H1 (cell line): ENCODE results near the gene NBAS. TPM values are rescaled to one million over a fixed set of nuclear protein-coding genes. Genes with fewer than 3 reads are reported as not detected.

Source experiments
- CTCF ChIA-PET: fragments of 300-600 bp; sonication (Branson Sonifier 250); formaldehyde crosslinking; loops from one replicate; lab custom pipeline; 2021; ENCODE audit not compliant: partially characterized antibody; lab: Charles Lee
- POLR2A ChIA-PET: fragments of 300-600 bp; sonication (Branson Sonifier 250); formaldehyde crosslinking; loops from one replicate; lab custom pipeline; 2021; ENCODE audit warnings: inconsistent platforms; ENCODE audit not compliant: partially characterized antibody; lab: Charles Lee
- DNase-seq, 2 experiments: peaks; one replicate each; pipeline versions ENCODE4 v3.0.0 to v3.0.0-alpha.2; 2010 to 2022; ENCODE audit warnings: low spot score in 2 of 2, low read depth in 1 of 2, mixed read lengths in 1 of 2
- FAIRE-seq: peaks from 2 replicates; lab custom pipeline; 2011; peaks lifted over from hg19 to GRCh38; lab: Jason Lieb, UNC
- H2AFZ ChIP-seq: 2 replicates; pipeline ENCODE4 v1.8.1; 2012; ENCODE audit warnings: low read length, inconsistent platforms
- H2AK5ac ChIP-seq: 2 replicates; pipeline ENCODE4 v1.6.1; 2013; ENCODE audit warnings: low read depth, low read length
- H2BK120ac ChIP-seq: replicated peaks from 2 replicates; pipeline ENCODE3; 2013; ENCODE audit warnings: low read depth, low read length, inconsistent platforms
- H2BK12ac ChIP-seq: 2 replicates; pipeline ENCODE4 v1.6.1; 2013; ENCODE audit warnings: low read depth, low read length
- H2BK15ac ChIP-seq: 2 replicates; pipeline ENCODE4 v1.6.1; 2013; ENCODE audit warnings: low read length
- H2BK20ac ChIP-seq: 2 replicates; pipeline ENCODE4 v1.6.1; 2013; ENCODE audit warnings: low read length
- H2BK5ac ChIP-seq: 2 replicates; pipeline ENCODE4 v1.6.1; 2013; ENCODE audit warnings: low read depth, low read length
- H3K14ac ChIP-seq: 2 replicates; pipeline ENCODE4 v1.6.1; 2013; ENCODE audit warnings: inconsistent platforms; ENCODE audit not compliant: insufficient read length
- H3K18ac ChIP-seq: 2 replicates; pipeline ENCODE4 v1.6.1; 2013; ENCODE audit warnings: low read length; ENCODE audit errors: extremely low read depth
- H3K23ac ChIP-seq: 2 replicates; pipeline ENCODE4 v1.6.1; 2013; ENCODE audit warnings: inconsistent platforms; ENCODE audit not compliant: insufficient read length
- H3K23me2 ChIP-seq: 2 replicates; pipeline ENCODE4 v1.6.1; 2013; ENCODE audit warnings: low read depth, low read length
- H3K27ac ChIP-seq: 2 replicates; pipeline ENCODE4 v1.6.1; 2011; ENCODE audit warnings: low read depth, low read length, inconsistent platforms
- H3K27me3 ChIP-seq, 4 experiments: replicated peaks in 1 of 4; 1 replicate in 1 of 4; 2 replicates in 3 of 4; pipeline versions ENCODE4 v1.6.1 to v1.8.1; 2011 to 2013; ENCODE audit warnings: low read length in 3 of 4, mild to moderate bottlenecking in 3 of 4, inconsistent platforms in 2 of 4, mixed read lengths in 2 of 4, moderate library complexity in 1 of 4; ENCODE audit not compliant: control insufficient read depth in 3 of 4, insufficient read depth in 3 of 4; ENCODE audit errors: extremely low read depth in 1 of 4
- H3K36me3 ChIP-seq, 4 experiments: 2 replicates each; pipeline versions ENCODE4 v1.6.1 to v1.8.1; 2011 to 2013; ENCODE audit warnings: mild to moderate bottlenecking in 4 of 4, low read length in 3 of 4, moderate library complexity in 2 of 4, control low read depth in 1 of 4, inconsistent platforms in 1 of 4; ENCODE audit not compliant: insufficient read depth in 4 of 4, control insufficient read depth in 2 of 4
- H3K4ac ChIP-seq: replicated peaks from 2 replicates; pipeline ENCODE3; 2013; ENCODE audit warnings: low read length, low read depth, mixed read lengths, inconsistent platforms; ENCODE audit not compliant: insufficient read length
- H3K4me1 ChIP-seq, 4 experiments: replicated peaks in 1 of 4; 1 replicate in 1 of 4; 2 replicates in 3 of 4; pipeline versions ENCODE4 v1.6.1 to v1.8.1; 2011 to 2013; ENCODE audit warnings: low read length in 3 of 4, inconsistent platforms in 2 of 4, mixed read lengths in 1 of 4; ENCODE audit not compliant: insufficient read depth in 4 of 4, control insufficient read depth in 3 of 4
- H3K4me2 ChIP-seq, 2 experiments: 2 replicates each; pipeline versions ENCODE4 v1.6.1 to v1.8.1; 2011 to 2013; ENCODE audit warnings: low read depth in 2 of 2, low read length in 2 of 2, control low read depth in 1 of 2, inconsistent platforms in 1 of 2, mild to moderate bottlenecking in 1 of 2; ENCODE audit not compliant: insufficient read depth in 1 of 2
- H3K4me3 ChIP-seq, 4 experiments: fragments of 200-600, 300-600 bp in 1 of 4; sonication (generic), shearing (Covaris generic), sonication (Bioruptor Twin) in 1 of 4; 2 replicates each; pipeline versions ENCODE4 v1.5.1 to v1.8.1; 2011 to 2016; ENCODE audit warnings: low read length in 4 of 4, low read depth in 3 of 4, control low read depth in 2 of 4, inconsistent platforms in 2 of 4, mild to moderate bottlenecking in 2 of 4, mixed read lengths in 1 of 4, moderate library complexity in 1 of 4; ENCODE audit not compliant: insufficient read depth in 2 of 4; ENCODE audit errors: extremely low read depth in 1 of 4
- H3K56ac ChIP-seq: replicated peaks from 2 replicates; pipeline ENCODE3; 2013; ENCODE audit warnings: low read depth, mild to moderate bottlenecking, mixed read lengths, low read length, inconsistent platforms; ENCODE audit not compliant: insufficient read length
- H3K79me1 ChIP-seq: 2 replicates; pipeline ENCODE4 v1.6.1; 2013; ENCODE audit warnings: low read depth, low read length, control low read depth
- H3K79me2 ChIP-seq, 2 experiments: 2 replicates each; pipeline versions ENCODE4 v1.6.1 to v1.8.1; 2012 to 2013; ENCODE audit warnings: low read length in 2 of 2, mild to moderate bottlenecking in 2 of 2, inconsistent platforms in 1 of 2; ENCODE audit not compliant: insufficient read depth in 2 of 2, control insufficient read depth in 1 of 2
- H3K9ac ChIP-seq, 4 experiments: replicated peaks in 1 of 4; 1 replicate in 1 of 4; 2 replicates in 3 of 4; pipeline versions ENCODE4 v1.6.1 to v1.8.1; 2011 to 2013; ENCODE audit warnings: low read depth in 3 of 4, low read length in 3 of 4, control low read depth in 2 of 4, mild to moderate bottlenecking in 2 of 4, moderate library complexity in 2 of 4, inconsistent platforms in 1 of 4; ENCODE audit errors: extremely low read depth in 1 of 4
- H3K9me3 ChIP-seq, 2 experiments: 2 replicates each; pipeline versions ENCODE4 v1.6.1 to v1.8.1; 2012 to 2013; ENCODE audit warnings: mild to moderate bottlenecking in 2 of 2, moderate library complexity in 2 of 2, control low read depth in 1 of 2, inconsistent platforms in 1 of 2, low read depth in 1 of 2, low read length in 1 of 2, mixed read lengths in 1 of 2; ENCODE audit not compliant: insufficient read depth in 2 of 2
- H4K20me1 ChIP-seq, 2 experiments: replicated peaks in 1 of 2; 2 replicates each; pipeline versions ENCODE3 to v1.8.1; 2011 to 2013; ENCODE audit warnings: inconsistent platforms in 2 of 2, low read length in 2 of 2, mild to moderate bottlenecking in 1 of 2; ENCODE audit not compliant: insufficient read depth in 2 of 2, control insufficient read depth in 1 of 2
- H4K5ac ChIP-seq: 2 replicates; pipeline ENCODE4 v1.6.1; 2013; ENCODE audit warnings: low read length, low read depth, mixed read lengths, inconsistent platforms; ENCODE audit not compliant: insufficient read length
- H4K8ac ChIP-seq: 2 replicates; pipeline ENCODE4 v1.8.0; 2013; ENCODE audit warnings: mild to moderate bottlenecking, moderate library complexity, low read length, inconsistent platforms; ENCODE audit not compliant: insufficient read depth; ENCODE audit errors: extremely low read depth
- H4K91ac ChIP-seq: replicated peaks from 2 replicates; pipeline ENCODE3; 2013; ENCODE audit warnings: low read length, mixed read lengths, inconsistent platforms; ENCODE audit not compliant: insufficient read length
- BACH1 ChIP-seq: IDR thresholded peaks from 2 replicates; pipeline ENCODE4 v1.6.1; 2012; ENCODE audit warnings: low read length, improper control_type of control experiment
- EP300 ChIP-seq, 2 experiments: IDR thresholded peaks; 1 replicate in 1 of 2; 2 replicates in 1 of 2; pipeline ENCODE4 v1.6.1; 2011 to 2012; ENCODE audit warnings: low read depth in 2 of 2, low read length in 2 of 2, mild to moderate bottlenecking in 2 of 2, borderline replicate concordance in 1 of 2, inconsistent platforms in 1 of 2, moderate library complexity in 1 of 2
- KDM1A ChIP-seq: fragments of 200-600, 300-600 bp; sonication (generic); IDR thresholded peaks from 2 replicates; pipeline ENCODE4 v1.7.1; 2016; ENCODE audit warnings: mild to moderate bottlenecking, low read length, borderline replicate concordance
- KDM4A ChIP-seq: IDR thresholded peaks from one replicate; pipeline ENCODE4 v1.7.1; 2012; ENCODE audit warnings: low read depth, mild to moderate bottlenecking, moderate library complexity, low read length, inconsistent platforms; ENCODE audit not compliant: severe bottlenecking
- SRF ChIP-seq: IDR thresholded peaks from 2 replicates; pipeline ENCODE4 v1.6.1; 2011; ENCODE audit warnings: mild to moderate bottlenecking, low read depth, low read length, moderate library complexity
- TAF1 ChIP-seq: IDR thresholded peaks from 2 replicates; pipeline ENCODE4 v1.6.1; 2011; ENCODE audit warnings: mild to moderate bottlenecking, low read depth, low read length
- TAF7 ChIP-seq: optimal IDR thresholded peaks from 2 replicates; pipeline ENCODE3; 2011; ENCODE audit warnings: low read depth, mild to moderate bottlenecking, inconsistent platforms, low read length, moderate library complexity, borderline replicate concordance
- TEAD4 ChIP-seq: IDR thresholded peaks from 2 replicates; pipeline ENCODE4 v1.6.1; 2012; ENCODE audit warnings: low read depth, low read length, inconsistent platforms, mixed read lengths
- WGBS, 2 experiments: shearing (Covaris generic) in 1 of 2; methylation state at CpG; one replicate each; pipeline versions ENCODE4 v1.1.6 to v1.1.7; 2013 to 2015; ENCODE audit warnings: low lambda C conversion rate in 2 of 2, mixed read lengths in 2 of 2, inconsistent platforms in 1 of 2, low coverage in 1 of 2, missing lambda C conversion rate in 1 of 2; ENCODE audit not compliant: insufficient replicate concordance in 2 of 2, insufficient coverage in 1 of 2, insufficient read length in 1 of 2; ENCODE audit errors: extremely low coverage in 1 of 2, missing lambda C conversion rate in 1 of 2; 5-methylcytosine and 5-hydroxymethylcytosine counted together
- polyA plus RNA-seq, 7 experiments: library from polyadenylated mRNA; depleted of rRNA in 3 of 7; stranded (reverse) in 5 of 7; unstranded in 2 of 7; fragments of >200 nt in 5 of 7; fragments of 200-250 nt in 2 of 7; gene quantifications; 1 replicate in 5 of 7; 2 replicates in 1 of 7; 4 replicates in 1 of 7; pipeline versions ENCODE4 v1.2.1 to v1.2.3, GENCODE V29; 2011 to 2013; ENCODE audit warnings: missing spikeins in 2 of 7, mixed read lengths in 2 of 7
- total RNA-seq: library from RNA; stranded (reverse); fragmentation: NEBNext Ultra II Directional; extraction: Animal tissue kit (Norgen Biotek cat#: 25700); gene quantifications from 2 replicates; pipeline ENCODE4 v1.2.1, GENCODE V29; 2021

NBAS gene
- total and polyA plus RNA-seq, 2 of the 8 experiments (the other 6 are each of a cell fraction or from before 2014, with no cell fraction given) = 19.6 to 34.8 TPM

GRCh38 chr2:15563227-15564100, 2.3 kb upstream of the NBAS start:
- Histone ChIP-seq H3K27ac (no peak overlapping the region), H4K5ac (no peak overlapping the region), H2BK12ac (no peak overlapping the region), H3K79me2 (peaks cover 0 to 19% of the 10 kb centered on the region in 2 experiments; a peak in 2 of 4 replicates), H4K91ac (no peak overlapping the region), H3K18ac (no peak overlapping the region), H4K20me1 (no peaks in the 10 kb centered on the region), H2BK20ac (no peak overlapping the region), H3K4me3 (no peak overlapping the region), H3K36me3 (no peaks in the 10 kb centered on the region), H2BK120ac (no peak overlapping the region), H4K8ac (no peak overlapping the region), H3K4ac (no peak overlapping the region), H3K23me2 (peaks cover 6% of the 10 kb centered on the region), H3K9me3 (no peaks in the 10 kb centered on the region), H3K79me1 (no peaks in the 10 kb centered on the region), H3K23ac (no peak overlapping the region), H3K9ac (no peak overlapping the region), H3K4me2 (no peak overlapping the region), H2BK15ac (no peak overlapping the region), H3K14ac (no peak overlapping the region), H3K4me1 (peaks cover 0 to 4% (median 0%) of the 10 kb centered on the region in 4 experiments; a peak in 1 of 7 replicates), H2AK5ac (no peak overlapping the region), H2BK5ac (no peak overlapping the region), H3K27me3 (no peaks in the 10 kb centered on the region), H2AFZ (no peak overlapping the region), H3K56ac (no peak overlapping the region)
- DNase-seq (no peak), FAIRE-seq (no peak)
- TF ChIP-seq TAF1 = no peak
- TF ChIP-seq TEAD4 = no peak
- TF ChIP-seq SRF = no peak
- no peak for TF ChIP-seq EP300 (IDR thresholded peaks at IDR 0.05; ENCODE audit: borderline replicate concordance in 1 of 2, low read depth in 2 of 2, low read length in 2 of 2)
- no peak for TF ChIP-seq BACH1
- TF ChIP-seq TAF7 = no peak
- TF ChIP-seq KDM4A = no peak
- TF ChIP-seq KDM1A = no peak
- WGBS, 2 experiments = 93% methylated on average over 9 of the region's 9 CpGs; no CpG with 5 or more reads in 1 of the 2 experiments
- ChIA-PET CTCF (interaction anchor here (0.6 kb wide), 1 partner anchor 14 kb away, joined by 3 read pairs; no protein-coding TSS in a partner anchor), POLR2A (no interaction called here)
